KOPT-K1 (cell line): ENCODE measurements around the gene ARHGAP24.

Experiments used
- H3K27ac ChIP-seq: fragments of 200-600 bp; sonication (generic); 2 replicates; pipeline ENCODE4 v1.5.1; 2016; ENCODE audit warnings: antibody characterized with exemption, mild to moderate bottlenecking, low read depth, low read length; ENCODE audit not compliant: poor library complexity, severe bottlenecking
- H3K36me3 ChIP-seq: fragments of 200-600 bp; sonication (generic); 2 replicates; pipeline ENCODE4 v1.5.1; 2017; ENCODE audit warnings: antibody characterized with exemption, mild to moderate bottlenecking, low read length, moderate library complexity; ENCODE audit not compliant: insufficient read depth
- H3K9me3 ChIP-seq: fragments of 200-600 bp; sonication (generic); 2 replicates; pipeline ENCODE4 v1.5.1; 2017; ENCODE audit warnings: antibody characterized with exemption, low read length, mild to moderate bottlenecking; ENCODE audit not compliant: insufficient read depth, poor library complexity, severe bottlenecking

The ARHGAP24 gene

GRCh38 chr4:85573270-85573669 lies 98.3 kb downstream of the ARHGAP24 start:
- no peak overlapping the region for H3K27ac ChIP-seq
- no peaks in the 10 kb centered on the region for H3K36me3 ChIP-seq
- no peaks in the 10 kb centered on the region for H3K9me3 ChIP-seq

GRCh38 chr4:85577307-85577706 lies 102.4 kb downstream of the ARHGAP24 start:
- H3K27ac ChIP-seq, result no peak overlapping the region
- H3K9me3 ChIP-seq, result no peaks in the 10 kb centered on the region
- H3K36me3 ChIP-seq, result no peaks in the 10 kb centered on the region

- H3K9me3 ChIP-seq, result no peaks in the 10 kb centered on the region
- no peak overlapping the region for H3K27ac ChIP-seq
- no peaks in the 10 kb centered on the region for H3K36me3 ChIP-seq
These were observed 105.0 kb downstream of the ARHGAP24 start for GRCh38 chr4:85579942-85580341.

GRCh38 chr4:85580489-85580888 lies 105.5 kb downstream of the ARHGAP24 start:
- H3K27ac ChIP-seq, result no peak overlapping the region

GRCh38 chr4:85587952-85588351 lies 113.0 kb downstream of the ARHGAP24 start:
- Histone ChIP-seq H3K36me3 (no peaks in the 10 kb centered on the region), H3K9me3 (no peaks in the 10 kb centered on the region), H3K27ac (no peak overlapping the region)

More at GRCh38 chr4:85580489-85580888, 105.5 kb downstream of the ARHGAP24 start:
- no peaks in the 10 kb centered on the region for H3K36me3 ChIP-seq
- H3K9me3 ChIP-seq, result no peaks in the 10 kb centered on the region

GRCh38 chr4:85591406-85592098 lies 116.6 kb downstream of the ARHGAP24 start:
- Histone ChIP-seq H3K27ac (no peak overlapping the region), H3K9me3 (no peaks in the 10 kb centered on the region), H3K36me3 (no peaks in the 10 kb centered on the region)

- H3K36me3 ChIP-seq, result no peaks in the 10 kb centered on the region
- no peaks in the 10 kb centered on the region for H3K9me3 ChIP-seq
- no peak overlapping the region for H3K27ac ChIP-seq
These were observed 120.3 kb downstream of the ARHGAP24 start for GRCh38 chr4:85595098-85595775.

- H3K9me3 ChIP-seq, result no peaks in the 10 kb centered on the region
- H3K36me3 ChIP-seq, result no peaks in the 10 kb centered on the region
- H3K27ac ChIP-seq, result no peak overlapping the region
These were observed 121.0 kb downstream of the ARHGAP24 start for GRCh38 chr4:85595796-85596559.

- no peaks in the 10 kb centered on the region for H3K9me3 ChIP-seq
- H3K36me3 ChIP-seq, result no peaks in the 10 kb centered on the region
- H3K27ac ChIP-seq, result no peak overlapping the region
These were observed 124.0 kb downstream of the ARHGAP24 start for GRCh38 chr4:85598936-85599335.

GRCh38 chr4:85600501-85600900 lies 125.6 kb downstream of the ARHGAP24 start:
- Histone ChIP-seq H3K9me3 (no peaks in the 10 kb centered on the region), H3K27ac (no peak overlapping the region), H3K36me3 (no peaks in the 10 kb centered on the region)

GRCh38 chr4:85603437-85604336 lies 128.7 kb downstream of the ARHGAP24 start:
- no peak overlapping the region for H3K27ac ChIP-seq
- no peaks in the 10 kb centered on the region for H3K9me3 ChIP-seq
- no peaks in the 10 kb centered on the region for H3K36me3 ChIP-seq

GRCh38 chr4:85606505-85606904 lies 131.6 kb downstream of the ARHGAP24 start:
- Histone ChIP-seq H3K27ac (no peak overlapping the region), H3K9me3 (no peaks in the 10 kb centered on the region), H3K36me3 (no peaks in the 10 kb centered on the region)

GRCh38 chr4:85607624-85608023 lies 132.7 kb downstream of the ARHGAP24 start:
- Histone ChIP-seq H3K36me3 (no peaks in the 10 kb centered on the region), H3K9me3 (no peaks in the 10 kb centered on the region), H3K27ac (no peak overlapping the region)

- no peaks in the 10 kb centered on the region for H3K36me3 ChIP-seq
- H3K27ac ChIP-seq, result no peak overlapping the region
- no peaks in the 10 kb centered on the region for H3K9me3 ChIP-seq
These were observed 135.5 kb downstream of the ARHGAP24 start for GRCh38 chr4:85610450-85610849.
